GM18499 (cell line): ENCODE data around the gene TSPAN12.

Experiments used
- ATAC-seq: cut with Tn5 transposase; IDR thresholded peaks from one replicate; pipeline ENCODE4 v1.9.1; 2021; ENCODE audit warnings: moderate number of reproducible peaks; ENCODE audit not compliant: insufficient read depth, unreplicated experiment

TSPAN12 gene

DNA sequence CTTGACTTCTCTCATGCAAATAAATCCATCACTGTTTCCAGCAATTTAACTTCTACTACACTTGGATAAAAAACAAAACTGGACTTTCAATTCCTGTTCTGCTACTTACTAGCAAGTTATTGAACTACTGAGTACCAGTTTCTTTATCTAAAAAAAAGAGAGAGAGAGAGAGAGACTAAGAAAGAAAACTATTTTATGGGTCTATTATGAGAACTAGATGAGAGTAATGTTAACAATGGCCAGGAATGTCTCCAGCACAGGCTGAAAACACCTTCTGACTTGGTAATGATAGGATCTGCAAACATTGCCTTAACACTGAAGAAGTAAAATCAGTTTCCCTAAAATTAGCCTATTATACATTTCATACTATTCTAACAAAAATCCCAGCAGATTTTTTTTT, 5.2 kb downstream of the TSPAN12 start:
- no peak for ATAC-seq

- ATAC-seq, result no peak
These were observed 14.8 kb downstream of the TSPAN12 start for GRCh38 chr7:120843109-120843508.

GRCh38 chr7:120842121-120842621, 15.8 kb downstream of the TSPAN12 start:
- ATAC-seq, result no peak

DNA sequence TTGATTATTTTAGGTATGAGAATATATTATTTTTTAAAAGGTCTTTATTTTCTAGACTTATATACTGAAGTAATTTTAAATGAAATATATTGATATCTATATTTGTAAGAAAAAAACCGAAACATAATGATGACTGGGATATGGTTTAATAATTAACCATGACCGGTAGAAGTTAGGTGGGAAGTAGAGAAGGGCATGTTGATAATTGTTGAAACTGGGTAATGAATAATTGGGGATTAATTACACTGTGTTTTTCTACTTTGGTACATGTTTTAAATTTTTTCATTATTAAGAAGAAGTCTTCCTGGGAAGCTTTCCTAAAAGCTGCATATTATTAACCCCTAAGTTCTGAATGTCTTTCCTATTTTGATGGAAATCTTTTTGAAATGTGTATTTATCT, 16.3 kb downstream of the TSPAN12 start:
- ATAC-seq, result no peak

- peak; percentile 50 for ATAC-seq
These were observed 19.7 kb downstream of the TSPAN12 start for GRCh38 chr7:120838281-120838682.

- peak; percentile 36 for ATAC-seq
These were observed 20.3 kb downstream of the TSPAN12 start for GRCh38 chr7:120837599-120837998.

DNA sequence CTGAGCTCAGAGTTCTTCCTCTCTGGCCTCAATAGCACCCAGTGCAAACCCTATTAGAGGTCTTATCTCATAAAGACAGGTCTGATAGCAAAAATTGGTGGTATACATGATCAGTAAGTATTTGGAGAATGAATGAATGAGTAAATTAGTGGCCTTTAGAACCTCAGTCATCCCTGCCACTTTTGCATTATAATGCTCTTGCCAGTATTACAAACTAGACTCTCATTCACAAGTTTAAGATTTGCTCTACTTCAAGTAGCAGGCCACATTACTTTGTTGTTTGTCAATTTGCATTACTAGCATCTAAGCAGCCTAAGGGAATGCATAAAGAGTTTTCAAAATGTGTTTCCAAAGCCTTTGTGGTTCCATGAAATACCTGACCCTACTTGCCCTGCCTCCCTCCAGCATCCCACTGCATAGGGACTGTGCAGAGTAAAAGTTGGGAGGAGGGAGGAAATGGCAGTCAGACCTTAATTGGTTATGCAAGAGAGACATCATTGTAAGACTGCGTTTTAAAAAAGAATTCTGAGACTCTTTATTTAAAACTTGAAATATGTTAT, 21.3 kb downstream of the TSPAN12 start:
- no peak for ATAC-seq

DNA sequence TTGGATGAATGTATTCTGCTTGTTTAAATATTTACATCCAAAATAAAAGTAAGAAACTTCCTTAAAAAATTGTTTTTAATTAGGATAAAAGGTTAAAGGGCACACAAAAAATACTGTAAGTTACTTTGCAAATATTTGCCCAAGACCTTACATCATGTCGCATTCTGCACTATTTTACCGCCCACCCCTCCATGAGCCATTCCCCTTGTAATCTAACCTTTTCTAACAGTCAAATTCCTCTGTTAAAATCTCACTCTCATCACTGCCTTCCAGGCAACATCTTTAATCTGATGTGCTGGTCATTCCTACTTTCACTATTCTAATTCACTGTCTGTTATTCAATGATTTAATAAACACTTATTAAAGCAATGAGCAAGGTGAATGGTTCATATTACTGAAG, 23.2 kb downstream of the TSPAN12 start:
- no peak for ATAC-seq

DNA sequence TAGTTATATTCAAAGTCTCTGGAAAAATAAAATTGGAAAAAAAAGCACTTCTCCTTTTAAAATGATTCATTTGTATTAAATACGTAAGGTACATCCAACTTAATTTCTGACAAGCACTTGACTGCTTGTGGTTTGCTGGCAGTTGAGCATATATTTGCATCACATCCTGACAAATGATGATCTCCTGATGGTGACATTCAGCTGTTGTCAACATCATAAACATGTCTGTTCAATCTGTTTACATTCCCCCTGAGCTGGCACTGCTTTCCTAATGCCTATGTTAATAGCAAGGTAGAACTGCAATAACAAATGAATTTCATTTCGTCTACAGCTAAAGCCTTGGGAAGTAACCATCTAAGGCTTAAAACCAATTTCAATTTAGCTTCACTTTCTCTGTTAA, 24.4 kb downstream of the TSPAN12 start:
- ATAC-seq, result no peak

DNA sequence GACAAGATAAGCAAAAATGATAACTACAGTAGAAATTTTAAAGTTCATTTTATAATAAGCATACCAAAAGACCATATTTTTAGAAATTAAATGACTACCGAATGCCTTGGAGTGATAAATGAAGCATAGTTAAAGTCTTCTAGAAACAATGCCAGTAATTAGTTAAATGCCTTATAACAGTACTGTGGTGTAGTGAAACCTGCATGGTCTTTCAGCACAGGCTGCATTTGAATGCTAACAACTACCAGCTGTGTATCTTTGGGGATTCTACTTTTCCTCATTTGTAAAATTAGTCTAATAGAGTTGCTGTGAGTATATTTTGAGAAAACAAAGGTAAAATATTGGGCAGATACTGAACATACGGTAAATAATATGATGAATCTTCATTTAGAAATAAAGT, 25.1 kb downstream of the TSPAN12 start:
- ATAC-seq, result no peak

GRCh38 chr7:120831260-120831659, 26.7 kb downstream of the TSPAN12 start:
- ATAC-seq, result no peak

DNA sequence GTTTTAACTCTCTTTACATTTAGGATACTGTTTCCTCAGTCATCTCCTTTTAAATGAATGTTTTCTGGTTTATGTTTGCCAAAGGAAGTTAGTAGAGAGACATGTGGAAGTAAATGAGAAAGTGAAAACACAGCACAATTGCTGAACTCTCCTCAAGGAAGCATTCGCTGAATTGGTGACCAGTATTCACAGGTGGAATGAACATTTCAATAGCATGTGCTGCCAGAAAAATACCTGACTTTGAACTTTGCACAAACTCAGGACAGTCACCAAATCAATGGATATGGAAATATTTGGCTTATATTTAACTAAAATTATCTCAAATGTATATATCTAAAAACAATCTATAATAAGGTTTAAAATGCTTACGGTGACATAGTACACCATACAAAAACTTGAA, 28.5 kb downstream of the TSPAN12 start:
- no peak for ATAC-seq

DNA sequence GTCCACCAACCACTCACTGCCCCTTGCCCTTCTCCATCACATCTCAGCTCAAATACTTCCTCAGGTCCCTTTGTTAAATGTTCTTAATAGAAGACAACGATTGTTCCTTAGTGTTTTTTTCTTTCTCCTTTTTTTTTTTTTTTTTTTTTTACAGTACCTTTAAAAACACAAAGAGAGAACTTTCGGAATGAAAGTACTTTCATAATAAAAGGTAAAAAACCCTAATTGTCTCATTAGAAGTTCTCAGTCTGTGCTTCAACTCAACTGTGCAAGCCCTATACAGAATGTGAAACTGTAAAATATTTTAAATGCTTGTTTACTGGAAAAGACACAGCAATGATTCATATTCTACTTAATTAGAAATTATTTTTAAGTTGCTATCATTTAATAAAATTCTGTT, 29.4 kb downstream of the TSPAN12 start:
- no peak for ATAC-seq

GRCh38 chr7:120827371-120828118, 30.4 kb downstream of the TSPAN12 start:
- ATAC-seq, result no peak

DNA sequence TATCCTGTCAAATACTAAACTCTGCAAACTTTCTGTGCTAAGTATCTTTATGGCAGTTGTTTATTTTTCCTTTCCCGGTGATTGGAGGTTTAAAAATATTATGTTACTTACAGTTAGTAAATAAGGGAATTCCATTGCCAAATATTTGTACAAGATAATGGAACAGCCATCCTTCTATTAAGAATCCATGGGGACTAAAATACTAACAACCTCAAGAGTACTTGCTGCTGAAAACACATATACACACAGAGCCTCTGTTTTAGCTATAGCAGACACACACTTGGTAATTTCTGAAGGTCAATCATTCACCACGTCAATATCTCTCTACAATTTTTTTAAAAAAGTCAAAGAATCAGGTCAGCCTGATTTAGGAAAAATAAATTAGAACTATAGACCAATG, 32.4 kb downstream of the TSPAN12 start:
- no peak for ATAC-seq

DNA sequence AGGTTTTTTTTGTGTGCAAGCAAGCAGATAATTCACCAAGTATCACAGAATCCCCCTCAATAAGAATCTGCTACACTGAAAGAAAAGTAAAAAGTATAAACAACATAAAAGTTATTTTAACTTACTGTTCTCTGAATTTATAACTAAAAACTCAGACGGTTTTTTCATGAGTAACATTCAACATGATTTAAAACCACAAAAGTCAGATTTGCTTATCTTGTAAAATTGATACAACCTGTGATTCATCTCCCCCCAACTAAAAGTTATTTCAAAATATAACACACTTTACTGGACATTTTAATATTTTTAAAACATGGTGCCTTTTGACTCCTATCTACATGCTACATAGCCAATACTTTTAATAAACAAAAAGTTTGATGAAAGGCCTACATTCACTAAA, 32.8 kb downstream of the TSPAN12 start:
- no peak for ATAC-seq

- no peak for ATAC-seq
These were observed 38.1 kb downstream of the TSPAN12 start for GRCh38 chr7:120819861-120820260.

GRCh38 chr7:120817851-120818250, 40.1 kb downstream of the TSPAN12 start:
- ATAC-seq, result no peak

DNA sequence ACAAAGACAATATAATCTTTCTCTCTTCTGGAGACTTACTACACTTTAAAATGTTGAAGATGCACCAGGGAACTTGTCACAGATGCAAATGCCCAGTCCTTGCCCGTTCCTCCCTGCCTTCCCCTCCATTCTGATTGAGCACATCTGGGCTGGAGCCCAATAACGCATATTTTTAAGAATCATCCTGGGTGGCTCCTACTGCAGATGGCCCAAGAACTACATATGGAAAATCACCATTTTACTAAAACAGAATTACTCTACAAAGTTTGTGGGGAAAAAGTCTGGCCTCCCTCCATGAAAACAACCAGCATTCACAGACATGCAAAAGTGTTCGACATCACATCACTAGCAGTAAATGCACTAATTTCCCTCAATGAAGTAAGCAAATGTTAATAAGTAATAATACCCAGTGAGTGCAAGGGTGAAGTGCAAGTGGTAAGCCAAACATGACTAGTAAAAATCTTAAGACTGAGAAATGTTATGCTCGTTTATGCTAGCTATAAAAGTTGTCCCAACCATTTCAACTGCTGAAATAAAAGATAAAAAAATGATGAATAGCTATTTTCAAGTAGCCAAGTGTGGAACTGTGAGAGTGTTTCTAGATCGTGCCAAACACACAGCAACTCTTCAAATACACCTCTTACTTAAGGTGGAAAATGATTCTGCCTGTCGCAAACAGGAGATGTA, 43.5 kb downstream of the TSPAN12 start:
- no peak for ATAC-seq

- no peak for ATAC-seq
These were observed 44.2 kb downstream of the TSPAN12 start for GRCh38 chr7:120813546-120814252.

GRCh38 chr7:120813089-120813488, 44.9 kb downstream of the TSPAN12 start:
- no peak for ATAC-seq
